Measurements from ENCODE around the gene ZNF879. TPM values are rescaled to one million over a fixed set of nuclear protein-coding genes. Genes with fewer than 3 reads are reported as not detected.

ZNF879 gene
- total RNA-seq, 3 donors from 2014 or later (not counting 1 experiment from before 2014, with no cell fraction given), result 4.2 to 7.6 (median 5.1) TPM

DNA sequence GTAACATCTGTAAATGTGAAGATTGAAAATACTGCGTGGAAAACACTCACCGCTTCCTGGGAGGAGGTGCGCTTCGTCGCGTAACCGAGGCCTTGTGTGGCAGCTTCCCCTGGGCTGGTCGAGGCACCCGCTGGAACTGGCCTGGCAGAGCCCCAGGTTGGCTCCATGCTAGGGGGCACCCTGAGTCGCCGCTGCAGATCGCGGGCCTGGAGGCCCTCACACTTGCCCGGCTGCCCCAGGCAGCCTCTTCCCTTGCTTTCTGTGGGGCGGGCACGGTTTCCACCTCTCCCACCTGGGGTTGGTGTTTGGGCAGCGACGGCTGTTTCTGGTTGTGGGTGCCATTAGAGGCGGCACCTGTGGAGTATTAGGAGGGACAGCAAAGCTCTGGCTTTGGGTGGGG lies 37.4 kb downstream of the ZNF879 start:
- peak overlapping the region; percentile 87 to 91 for H3K27ac Mint-ChIP-seq
- Histone ChIP-seq H3K36me3 (ENCODE audit: control insufficient read depth, insufficient read depth, low read length) (no peaks in the 10 kb centered on the region), H3K27ac (ENCODE audit: low read length) (no peak overlapping the region)

DNA sequence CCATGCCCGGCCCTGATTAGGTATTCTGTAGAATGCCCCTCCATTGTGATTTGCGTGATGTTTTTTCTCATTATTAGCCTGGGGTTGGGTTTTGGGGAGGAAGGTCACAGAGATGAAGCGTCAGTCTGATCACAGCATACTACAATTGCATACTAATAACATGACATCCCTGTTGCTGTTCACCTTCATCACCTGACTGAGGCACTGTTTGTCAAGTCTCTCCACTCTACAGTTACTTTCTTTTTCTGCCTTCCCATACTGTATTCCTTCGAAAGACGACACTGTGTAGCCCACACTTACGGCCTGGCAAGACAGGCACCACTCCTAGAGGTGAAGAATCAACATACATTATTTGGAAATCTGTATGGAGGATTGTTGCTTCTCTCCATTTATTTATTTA lies 42.1 kb downstream of the ZNF879 start:
- H3K27ac ChIP-seq (ENCODE audit: low read length), result no peak overlapping the region
- TF ChIP-seq, protein P1, sequence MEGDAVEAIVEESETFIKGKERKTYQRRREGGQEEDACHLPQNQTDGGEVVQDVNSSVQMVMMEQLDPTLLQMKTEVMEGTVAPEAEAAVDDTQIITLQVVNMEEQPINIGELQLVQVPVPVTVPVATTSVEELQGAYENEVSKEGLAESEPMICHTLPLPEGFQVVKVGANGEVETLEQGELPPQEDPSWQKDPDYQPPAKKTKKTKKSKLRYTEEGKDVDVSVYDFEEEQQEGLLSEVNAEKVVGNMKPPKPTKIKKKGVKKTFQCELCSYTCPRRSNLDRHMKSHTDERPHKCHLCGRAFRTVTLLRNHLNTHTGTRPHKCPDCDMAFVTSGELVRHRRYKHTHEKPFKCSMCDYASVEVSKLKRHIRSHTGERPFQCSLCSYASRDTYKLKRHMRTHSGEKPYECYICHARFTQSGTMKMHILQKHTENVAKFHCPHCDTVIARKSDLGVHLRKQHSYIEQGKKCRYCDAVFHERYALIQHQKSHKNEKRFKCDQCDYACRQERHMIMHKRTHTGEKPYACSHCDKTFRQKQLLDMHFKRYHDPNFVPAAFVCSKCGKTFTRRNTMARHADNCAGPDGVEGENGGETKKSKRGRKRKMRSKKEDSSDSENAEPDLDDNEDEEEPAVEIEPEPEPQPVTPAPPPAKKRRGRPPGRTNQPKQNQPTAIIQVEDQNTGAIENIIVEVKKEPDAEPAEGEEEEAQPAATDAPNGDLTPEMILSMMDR (IDR thresholded peaks at IDR 0.05), result no peak
- Mint-ChIP-seq H3K4me1 (peaks cover 22 to 39% of the 10 kb centered on the region in 2 donors), H3K27ac (no peak overlapping the region), H3K4me3 (no peak overlapping the region), H3K9me3 (peaks cover 2 to 13% of the 10 kb centered on the region in 2 donors), H3K36me3 (peaks cover 27% of the 10 kb centered on the region), H3K27me3 (ENCODE audit: low read depth in 2 of 2) (no peaks in the 10 kb centered on the region)
- ATAC-seq (no peak), DNase-seq (no peak)
- no peaks in the 10 kb centered on the region for H3K27me3 ChIP-seq (ENCODE audit: control insufficient read depth, insufficient read depth, low read length)
- H3K36me3 ChIP-seq (ENCODE audit: control insufficient read depth, insufficient read depth, low read length), result peaks cover 5% of the 10 kb centered on the region
- H3K9me3 ChIP-seq (ENCODE audit: control insufficient read depth, insufficient read depth, low read length), result peaks cover 30% of the 10 kb centered on the region
- WGBS (ENCODE audit: insufficient coverage), result 97% methylated on average over 5 of the region's 6 CpGs
- intact Hi-C loops (cut with micrococcal nuclease), result no loop called here
- H3K4me3 ChIP-seq (ENCODE audit: low read length), result no peak overlapping the region
- H3K4me1 ChIP-seq (ENCODE audit: control insufficient read depth, insufficient read depth, low read length), result peaks cover 10% of the 10 kb centered on the region

More for the DNA sequence above, 37.4 kb downstream of the ZNF879 start:
- H3K4me3 Mint-ChIP-seq, result peak overlapping the region; percentile 96
- no peak for DNase-seq
- 92% methylated on average over 19 of the region's 19 CpGs for WGBS (ENCODE audit: insufficient coverage)
- intact Hi-C loops (cut with micrococcal nuclease), result no loop called here
- H3K4me1 Mint-ChIP-seq, result peaks cover 33 to 41% of the 10 kb centered on the region in 2 donors
- ATAC-seq, result no peak
- H3K9me3 ChIP-seq (ENCODE audit: control insufficient read depth, insufficient read depth, low read length), result peaks cover 3% of the 10 kb centered on the region
- peaks cover 11% of the 10 kb centered on the region for H3K36me3 Mint-ChIP-seq
- H3K27me3 Mint-ChIP-seq (ENCODE audit: low read depth in 2 of 2), result peaks cover 6 to 11% of the 10 kb centered on the region in 2 donors
- TF ChIP-seq, protein P1 (IDR thresholded peaks at IDR 0.05), result no peak
- peak overlapping the region; percentile 71 for H3K4me3 ChIP-seq (ENCODE audit: low read length)
- no peaks in the 10 kb centered on the region for H3K27me3 ChIP-seq (ENCODE audit: control insufficient read depth, insufficient read depth, low read length)
- H3K4me1 ChIP-seq (ENCODE audit: control insufficient read depth, insufficient read depth, low read length), result peaks cover 15% of the 10 kb centered on the region
- H3K9me3 Mint-ChIP-seq, result peaks cover 0 to 2% of the 10 kb centered on the region in 2 donors

DNA sequence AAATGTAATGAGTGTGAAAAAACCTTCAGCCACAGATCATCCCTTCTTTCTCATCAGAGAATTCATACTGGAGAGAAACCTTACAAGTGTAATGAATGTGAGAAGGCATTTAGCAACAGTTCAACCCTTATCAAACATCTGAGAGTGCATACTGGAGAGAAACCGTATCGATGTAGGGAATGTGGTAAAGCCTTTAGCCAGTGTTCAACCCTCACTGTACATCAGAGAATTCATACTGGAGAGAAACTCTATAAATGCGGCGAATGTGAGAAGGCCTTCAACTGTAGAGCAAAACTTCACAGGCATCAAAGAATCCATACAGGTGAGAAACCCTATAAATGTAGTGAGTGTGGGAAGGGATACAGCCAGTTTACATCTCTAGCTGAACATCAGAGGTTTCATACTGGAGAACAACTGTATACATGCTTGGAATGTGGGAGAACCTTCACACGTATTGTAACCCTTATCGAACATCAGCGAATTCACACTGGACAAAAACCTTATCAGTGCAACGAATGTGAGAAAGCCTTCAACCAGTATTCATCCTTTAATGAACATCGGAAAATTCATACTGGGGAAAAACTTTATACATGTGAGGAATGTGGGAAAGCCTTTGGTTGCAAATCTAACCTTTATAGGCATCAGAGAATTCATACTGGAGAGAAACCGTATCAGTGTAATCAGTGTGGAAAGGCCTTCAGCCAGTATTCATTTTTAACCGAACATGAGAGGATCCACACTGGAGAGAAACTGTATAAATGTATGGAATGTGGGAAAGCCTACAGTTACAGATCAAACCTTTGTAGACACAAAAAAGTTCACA lies 55.8 kb downstream of the ZNF879 start:
- peaks cover 56% of the 10 kb centered on the region for H3K9me3 ChIP-seq (ENCODE audit: control insufficient read depth, insufficient read depth, low read length)
- H3K36me3 ChIP-seq (ENCODE audit: control insufficient read depth, insufficient read depth, low read length), result peaks cover 36% of the 10 kb centered on the region
- H3K27ac ChIP-seq (ENCODE audit: low read length), result no peak overlapping the region
- H3K4me3 Mint-ChIP-seq, result no peak overlapping the region
- no peaks in the 10 kb centered on the region for H3K4me1 ChIP-seq (ENCODE audit: control insufficient read depth, insufficient read depth, low read length)
- intact Hi-C loops (cut with micrococcal nuclease), result no loop called here
- H3K27me3 ChIP-seq (ENCODE audit: control insufficient read depth, insufficient read depth, low read length), result no peaks in the 10 kb centered on the region
- H3K36me3 Mint-ChIP-seq, result peaks cover 74% of the 10 kb centered on the region
- TF ChIP-seq, protein P1 (IDR thresholded peaks at IDR 0.05), result no peak
- no peak for DNase-seq
- no peaks in the 10 kb centered on the region for H3K4me1 Mint-ChIP-seq
- no peaks in the 10 kb centered on the region for H3K27me3 Mint-ChIP-seq (ENCODE audit: low read depth in 2 of 2)
- no peak overlapping the region for H3K27ac Mint-ChIP-seq
- 98% methylated on average over 8 of the region's 11 CpGs for WGBS (ENCODE audit: insufficient coverage)
- peaks cover 27 to 41% of the 10 kb centered on the region in 2 donors for H3K9me3 Mint-ChIP-seq
- ATAC-seq, result no peak
- H3K4me3 ChIP-seq (ENCODE audit: low read length), result no peak overlapping the region
